WTC11 (cell line): ENCODE data around the gene PROC. TPM values are rescaled to one million over a fixed set of nuclear protein-coding genes. Genes with fewer than 3 reads are reported as not detected.

Source experiments
- ATAC-seq: fragments of 200-7000 bp; cut with Tn5 transposase; 2 replicates; pipeline ENCODE4 v1.10.0; 2021; ENCODE audit warnings: mild to moderate bottlenecking, moderate library complexity
- CTCF ChIA-PET: fragments of 300-600 bp; sonication (Branson Sonifier 250); formaldehyde crosslinking; loops from one replicate; lab custom pipeline; 2021; ENCODE audit warnings: antibody characterized with exemption; lab: Charles Lee
- POLR2A ChIA-PET: fragments of 350-600 bp; sonication (Branson Sonifier 250); formaldehyde crosslinking; loops from one replicate; lab custom pipeline; 2021; ENCODE audit warnings: antibody characterized with exemption; lab: Charles Lee
- DNase-seq: peaks from one replicate; pipeline ENCODE4 v3.0.0; 2021; ENCODE audit warnings: low spot score
- H3K27ac Mint-ChIP-seq: 2 replicates; pipeline ENCODE4 v1.8.0; 2021; ENCODE audit warnings: mixed read lengths
- H3K27me3 Mint-ChIP-seq: 2 replicates; pipeline ENCODE4 v1.8.0; 2021; ENCODE audit warnings: low read depth, mild to moderate bottlenecking, moderate library complexity, mixed read lengths
- H3K36me3 Mint-ChIP-seq: 2 replicates; pipeline ENCODE4 v1.8.0; 2021; ENCODE audit warnings: mixed read lengths
- H3K4me1 Mint-ChIP-seq: 2 replicates; pipeline ENCODE4 v1.8.0; 2022; ENCODE audit warnings: mixed read lengths
- H3K4me3 Mint-ChIP-seq: 2 replicates; pipeline ENCODE4 v1.8.0; 2021; ENCODE audit warnings: mild to moderate bottlenecking, moderate library complexity, mixed read lengths
- H3K9me3 Mint-ChIP-seq: 2 replicates; pipeline ENCODE4 v1.8.0; 2021; ENCODE audit warnings: mixed read lengths
- ATF1 ChIP-seq: sonication (generic); formaldehyde crosslinking; IDR thresholded peaks from 2 replicates; pipeline ENCODE4 v1.8.1; 2023; ENCODE audit warnings: mild to moderate bottlenecking, moderate library complexity, missing genetic modification reagents
- CREM ChIP-seq: sonication (generic); formaldehyde crosslinking; IDR thresholded peaks from 2 replicates; pipeline ENCODE4 v1.8.1; 2022; ENCODE audit warnings: mild to moderate bottlenecking, missing genetic modification reagents, moderate library complexity
- E2F4 ChIP-seq: sonication (generic); formaldehyde crosslinking; IDR thresholded peaks from 2 replicates; pipeline ENCODE4 v1.8.1; 2022; ENCODE audit warnings: low read depth, mild to moderate bottlenecking, moderate library complexity, missing genetic modification reagents, borderline replicate concordance
- FOXJ3 ChIP-seq: sonication (generic); formaldehyde crosslinking; IDR thresholded peaks from 2 replicates; pipeline ENCODE4 v1.9.0; 2021; ENCODE audit warnings: missing genetic modification reagents, mild to moderate bottlenecking, borderline replicate concordance
- FOXP4 ChIP-seq: sonication (generic); formaldehyde crosslinking; IDR thresholded peaks from 2 replicates; pipeline ENCODE4 v1.8.0; 2022; ENCODE audit warnings: mild to moderate bottlenecking, missing genetic modification reagents
- GTF2I ChIP-seq: fragments of 250-450 bp; sonication (Bioruptor Pico); conservative IDR thresholded peaks from 2 replicates; pipeline ENCODE4 v1.4.0; 2021; ENCODE audit warnings: mild to moderate bottlenecking
- MYBL2 ChIP-seq: sonication (generic); formaldehyde crosslinking; IDR thresholded peaks from 2 replicates; pipeline ENCODE4 v1.8.1; 2023; ENCODE audit warnings: mild to moderate bottlenecking, moderate library complexity, missing genetic modification reagents
- NFE2L1 ChIP-seq: sonication (generic); formaldehyde crosslinking; IDR thresholded peaks from 2 replicates; pipeline ENCODE4 v1.8.1; 2023; ENCODE audit warnings: missing genetic modification reagents
- NR1H2 ChIP-seq: sonication (generic); formaldehyde crosslinking; IDR thresholded peaks from 2 replicates; pipeline ENCODE4 v1.9.0; 2021; ENCODE audit warnings: mild to moderate bottlenecking, moderate library complexity, missing genetic modification reagents
- NR2C2 ChIP-seq: sonication (generic); formaldehyde crosslinking; IDR thresholded peaks from 2 replicates; pipeline ENCODE4 v1.8.0; 2022; ENCODE audit warnings: mild to moderate bottlenecking, missing genetic modification reagents
- PRDM15 ChIP-seq: sonication (generic); formaldehyde crosslinking; IDR thresholded peaks from 2 replicates; pipeline ENCODE4 v1.8.0; 2022; ENCODE audit warnings: missing genetic modification reagents
- RELA ChIP-seq: sonication (generic); formaldehyde crosslinking; IDR thresholded peaks from 2 replicates; pipeline ENCODE4 v1.8.1; 2022; ENCODE audit warnings: missing genetic modification reagents, mild to moderate bottlenecking, borderline replicate concordance
- RORB ChIP-seq: fragments of 250-450 bp; sonication (Bioruptor Pico); IDR thresholded peaks from 2 replicates; pipeline ENCODE4 v1.9.0; 2021; ENCODE audit warnings: mild to moderate bottlenecking
- TCF7 ChIP-seq: sonication (generic); formaldehyde crosslinking; IDR thresholded peaks from 2 replicates; pipeline ENCODE4 v1.8.0; 2022; ENCODE audit warnings: mild to moderate bottlenecking, low read depth, missing genetic modification reagents, moderate library complexity
- ZNF138 ChIP-seq: sonication (generic); formaldehyde crosslinking; conservative IDR thresholded peaks from 2 replicates; pipeline ENCODE4 v1.8.1; 2022; ENCODE audit warnings: mild to moderate bottlenecking, moderate library complexity, missing genetic modification reagents
- total RNA-seq: library from RNA; stranded (reverse); gene quantifications from 3 replicates; pipeline ENCODE4 v1.2.3, GENCODE V29; 2021

The PROC gene
- total RNA-seq, 1 experiment from 2014 or later, result 0.59 TPM

- no peak for ATAC-seq
- Mint-ChIP-seq H3K27me3 (peaks cover 48% of the 10 kb centered on the region), H3K27ac (no peak overlapping the region), H3K4me3 (peak overlapping the region; percentile 63), H3K4me1 (peaks cover 15% of the 10 kb centered on the region), H3K9me3 (no peaks in the 10 kb centered on the region), H3K36me3 (no peaks in the 10 kb centered on the region)
- ChIA-PET POLR2A (interaction anchor here (1.3 kb wide), 1 partner anchor 103 kb away, joined by 3 read pairs; no protein-coding TSS in a partner anchor), CTCF (interaction anchor here (0.6 to 3.3 kb wide), 9 partner anchors 8 to 202 kb away, joined by 3 to 23 read pairs (median 7); no protein-coding TSS in a partner anchor)
- no peak for DNase-seq
- TF ChIP-seq FOXJ3 (CRISPR knock-in tag) (no peak), NR2C2 (CRISPR knock-in tag) (no peak), ZNF138 (CRISPR knock-in tag) (no peak), E2F4 (no peak), NR1H2 (CRISPR knock-in tag) (no peak), FOXP4 (no peak), RORB (CRISPR knock-in tag) (no peak), RELA (CRISPR knock-in tag) (no peak), CREM (CRISPR knock-in tag) (no peak), PRDM15 (CRISPR knock-in tag) (no peak), MYBL2 (no peak), NFE2L1 (CRISPR knock-in tag) (no peak), TCF7 (no peak)
These were observed 5.7 kb downstream of the PROC start for GRCh38 chr2:127423880-127424279.

GRCh38 chr2:127424598-127425520 is 6.6 kb downstream of the PROC start:
- peaks cover 15% of the 10 kb centered on the region for H3K4me1 Mint-ChIP-seq
- CTCF ChIA-PET, result interaction anchor here (0.6 to 3.3 kb wide), 6 partner anchors 9 to 268 kb away, joined by 3 to 23 read pairs (median 6); no protein-coding TSS in a partner anchor
- no peaks in the 10 kb centered on the region for H3K36me3 Mint-ChIP-seq
- ATAC-seq (no peak), DNase-seq (no peak)
- 0 out of 2 replicates have a peak overlapping the region, but pooled peaks have one; percentile 13 for H3K4me3 Mint-ChIP-seq
- H3K9me3 Mint-ChIP-seq, result no peaks in the 10 kb centered on the region
- peaks cover 48% of the 10 kb centered on the region for H3K27me3 Mint-ChIP-seq
- TF ChIP-seq ATF1 (CRISPR knock-in tag) (no peak), GTF2I (0 out of 2 replicates have a peak, but pooled peaks have one; percentile 6)
- no peak overlapping the region for H3K27ac Mint-ChIP-seq
- POLR2A ChIA-PET, result interaction anchor here (0.5 to 0.8 kb wide), 2 partner anchors 18 to 49 kb away, joined by 3 to 4 read pairs; no protein-coding TSS in a partner anchor
